Suppressor macrophage (primary cell): ENCODE data around the gene CDC42BPB.

Source experiments
- DNase-seq, 4 experiments: peaks; one replicate each; pipeline ENCODE4 v3.0.0-alpha.2; 2020 to 2022

The CDC42BPB gene

GRCh38 chr14:103094406-103095209 lies 37.3 kb upstream of the CDC42BPB start, which contains the start of gene EXOC3L4:
Gene EXOC3L4 (plus strand): TSS chr14:103094725. CDS start chr14:103100220, 5,495 bp downstream.
- DNase-seq: peak in 2 of 4 experiments; percentile 35 to 37

- DNase-seq: no peak
Observed at GRCh38 chr14:103093856-103094405, 36.6 kb upstream of the CDC42BPB start.

- DNase-seq: no peak
Observed at GRCh38 chr14:103091883-103092222, 34.5 kb upstream of the CDC42BPB start.

- DNase-seq: peak; percentile 61 to 87 (median 72)
Observed at GRCh38 chr14:103091041-103091882, 33.9 kb upstream of the CDC42BPB start.

- no peak for DNase-seq
Observed at GRCh38 chr14:103090481-103091020, 33.2 kb upstream of the CDC42BPB start.

GRCh38 chr14:103089386-103090335 lies 32.3 kb upstream of the CDC42BPB start:
- peak in 1 of 4 experiments; percentile 6 for DNase-seq

- no peak for DNase-seq
Observed at GRCh38 chr14:103088921-103089320, 31.6 kb upstream of the CDC42BPB start.

- no peak for DNase-seq
Observed at GRCh38 chr14:103087343-103087835, 30.0 kb upstream of the CDC42BPB start.

- DNase-seq: no peak
Observed at GRCh38 chr14:103086771-103087342, 29.5 kb upstream of the CDC42BPB start.

- DNase-seq: no peak
Observed at GRCh38 chr14:103085106-103086091, 28.1 kb upstream of the CDC42BPB start.

GRCh38 chr14:103084021-103084919 lies 26.9 kb upstream of the CDC42BPB start, which contains the start of gene LBHD2:
Gene LBHD2 (plus strand): TSS chr14:103084210. CDS start chr14:103086013, 1,803 bp downstream.
- peak in 1 of 4 experiments; percentile 50 for DNase-seq

- DNase-seq: no peak
Observed at GRCh38 chr14:103081951-103082350, 24.6 kb upstream of the CDC42BPB start.

GRCh38 chr14:103078860-103079587 lies 21.7 kb upstream of the CDC42BPB start:
- no peak for DNase-seq

- DNase-seq: peak; percentile 85 to 93 (median 90)
Observed at GRCh38 chr14:103078420-103078749, 21.0 kb upstream of the CDC42BPB start.

- peak; percentile 90 to 96 (median 94) for DNase-seq
Observed at GRCh38 chr14:103074729-103075367, 17.5 kb upstream of the CDC42BPB start.

GRCh38 chr14:103073876-103074728 lies 16.8 kb upstream of the CDC42BPB start:
- DNase-seq: no peak
